HL-60 (cell line): ENCODE measurements around the gene PAFAH1B2.
"Not testable (repeated sequence)": the region's sequence is repeated elsewhere in the genome, so short reads cannot be mapped to it uniquely, and the experiment has no call there.

Experiments used
- DNase-seq, 2 experiments: peaks; one replicate each; pipeline ENCODE4 v3.0.0-alpha.2; 2010 to 2020; ENCODE audit warnings: low read depth in 1 of 2, low spot score in 1 of 2
- H3K27ac ChIP-seq: fragments of 250-450 bp; sonication (Bioruptor Pico); replicated peaks from 2 replicates; pipeline ENCODE4 v1.5.1; 2020; ENCODE audit warnings: mild to moderate bottlenecking, moderate library complexity
- H3K27me3 ChIP-seq: fragments of 250-450 bp; sonication (Bioruptor Pico); 2 replicates; pipeline ENCODE4 v1.5.1; 2021; ENCODE audit warnings: mild to moderate bottlenecking, moderate library complexity; ENCODE audit not compliant: insufficient read depth, poor library complexity, severe bottlenecking
- H3K4me3 ChIP-seq: replicated peaks from 2 replicates; pipeline ENCODE4 v1.5.1; 2011; ENCODE audit warnings: mild to moderate bottlenecking, control low read depth, low read length; ENCODE audit not compliant: insufficient read depth
- CTCF ChIP-seq: IDR thresholded peaks from one replicate; pipeline ENCODE4 v1.5.1; 2011; ENCODE audit warnings: low read length, control low read depth, inconsistent platforms; ENCODE audit not compliant: insufficient read depth
- GABPA ChIP-seq: IDR thresholded peaks from 2 replicates; pipeline ENCODE4 v1.6.1; 2012; ENCODE audit warnings: low read depth
- POLR2AphosphoS5 ChIP-seq: IDR thresholded peaks from 2 replicates; pipeline ENCODE4 v1.6.1; 2012; ENCODE audit warnings: low read depth
- REST ChIP-seq: IDR thresholded peaks from 2 replicates; pipeline ENCODE4 v1.6.1; 2012; ENCODE audit warnings: low read depth; ENCODE audit not compliant: insufficient replicate concordance
- SPI1 ChIP-seq: IDR thresholded peaks from 2 replicates; pipeline ENCODE4 v1.6.1; 2012; ENCODE audit warnings: low read depth, mild to moderate bottlenecking, borderline replicate concordance

Gene PAFAH1B2

GRCh38 chr11:117110294-117110950 is 33.7 kb upstream of the PAFAH1B2 start:
- no peak overlapping the region for H3K27ac ChIP-seq
- H3K4me3 ChIP-seq = no peak overlapping the region
- TF ChIP-seq REST (no peak), POLR2AphosphoS5 (no peak), GABPA (no peak), SPI1 (no peak), CTCF (no peak)
- H3K27me3 ChIP-seq = no peaks in the 10 kb centered on the region
- DNase-seq = no peak

- H3K27me3 ChIP-seq, H3K4me3 ChIP-seq, DNase-seq, H3K27ac ChIP-seq: not testable (repeated sequence)
Observed at GRCh38 chr11:117112497-117112896, 31.6 kb upstream of the PAFAH1B2 start.

- H3K27ac ChIP-seq, H3K4me3 ChIP-seq, H3K27me3 ChIP-seq, DNase-seq: not testable (repeated sequence)
Observed at GRCh38 chr11:117112939-117113338, 31.1 kb upstream of the PAFAH1B2 start.

- no peak overlapping the region for H3K27ac ChIP-seq
- H3K27me3 ChIP-seq = no peaks in the 10 kb centered on the region
- DNase-seq = no peak
- no peak for TF ChIP-seq POLR2AphosphoS5
- no peak for TF ChIP-seq REST
- no peak for TF ChIP-seq GABPA
- no peak overlapping the region for H3K4me3 ChIP-seq
Observed at GRCh38 chr11:117117681-117118080, 26.4 kb upstream of the PAFAH1B2 start.

- Histone ChIP-seq H3K27ac (no peak overlapping the region), H3K4me3 (no peak overlapping the region), H3K27me3 (no peaks in the 10 kb centered on the region)
- DNase-seq = no peak
- no peak for TF ChIP-seq SPI1
- TF ChIP-seq GABPA = no peak
- TF ChIP-seq POLR2AphosphoS5 = no peak
- no peak for TF ChIP-seq CTCF
- TF ChIP-seq REST = no peak
Observed at GRCh38 chr11:117121176-117121575, 22.9 kb upstream of the PAFAH1B2 start.
